HG03175 (cell line): ENCODE results near the gene HCN3.
"Not testable (repeated sequence)": the region's sequence is repeated elsewhere in the genome, so short reads cannot be mapped to it uniquely, and the experiment has no call there.

Experiments
- ATAC-seq: cut with Tn5 transposase; IDR thresholded peaks from one replicate; pipeline ENCODE4 v1.9.1; 2021; ENCODE audit warnings: mild to moderate bottlenecking, moderate library complexity; ENCODE audit not compliant: unreplicated experiment

Gene HCN3

DNA sequence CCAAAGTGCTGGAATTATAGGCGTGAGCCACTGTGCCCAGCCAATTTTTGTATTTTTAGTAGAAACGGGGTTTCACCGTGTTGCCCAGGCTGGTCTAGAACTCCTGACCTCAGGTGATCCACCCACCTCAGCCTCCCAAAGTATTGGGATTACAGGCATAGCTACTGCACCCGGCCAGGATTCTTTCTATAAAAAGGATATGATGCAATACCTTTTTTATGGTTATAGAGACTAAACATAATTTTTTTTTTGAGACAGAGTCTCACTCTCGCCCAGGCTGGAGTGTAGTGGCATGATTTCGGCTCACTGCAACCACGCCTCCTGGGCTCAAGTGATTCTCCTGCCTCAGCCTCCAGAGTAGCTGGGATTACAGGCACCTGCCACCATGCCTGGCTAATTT, 51.6 kb downstream of the HCN3 start:
- ATAC-seq = not testable (repeated sequence)

DNA sequence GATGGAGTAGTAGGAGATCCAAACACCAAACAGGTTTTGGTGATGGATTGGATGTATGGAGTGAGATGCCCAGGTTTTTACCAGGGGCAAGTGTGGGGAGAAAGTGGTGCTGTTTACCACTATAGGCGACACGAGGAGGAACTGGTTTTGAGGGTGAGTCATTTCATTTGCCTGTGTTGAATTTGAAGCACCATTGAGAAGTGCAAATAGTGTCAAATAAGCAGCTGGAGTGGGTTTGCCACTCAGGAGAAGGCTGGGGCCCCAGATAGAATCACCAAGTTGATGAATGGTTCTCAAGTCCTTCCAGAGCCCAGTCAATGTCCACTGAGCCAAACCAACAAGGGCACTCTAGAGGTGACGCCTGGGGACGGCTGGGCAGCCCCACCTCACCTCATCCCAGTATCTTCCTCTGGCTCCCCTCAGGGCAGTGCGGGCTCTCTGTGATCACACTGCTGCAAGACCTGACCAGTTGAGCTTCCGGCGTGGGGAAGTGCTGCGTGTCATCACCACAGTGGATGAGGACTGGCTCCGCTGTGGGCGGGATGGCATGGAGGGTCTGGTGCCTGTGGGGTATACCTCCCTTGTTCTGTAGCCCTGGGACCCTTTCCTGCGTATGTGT, 52.8 kb downstream of the HCN3 start:
- ATAC-seq = no peak

DNA sequence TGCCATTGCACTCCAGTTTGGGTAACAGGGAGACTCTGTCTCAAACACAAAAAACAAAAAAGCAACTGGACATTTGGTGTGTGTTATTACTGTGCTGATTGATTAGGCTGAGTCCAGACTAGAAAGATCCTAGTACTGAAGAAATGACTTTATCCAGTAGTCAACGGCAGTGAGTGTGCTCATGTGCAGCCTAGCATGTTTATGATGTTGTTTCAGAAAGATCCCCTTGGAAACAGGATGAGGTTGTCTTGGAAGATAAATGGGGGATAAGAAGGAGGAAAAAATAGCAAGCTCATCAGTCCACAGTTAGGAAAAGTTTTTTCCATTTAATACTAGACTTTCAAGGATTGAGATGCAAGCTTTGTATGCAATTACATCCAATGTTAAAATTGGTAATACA, 57.7 kb downstream of the HCN3 start:
- ATAC-seq = no peak
